PC-9 (cell line): ENCODE data around the gene NT5C1A. TPM values are rescaled to one million over a fixed set of nuclear protein-coding genes. Genes with fewer than 3 reads are reported as not detected.

Experiments used
- BruUV-seq: library from RNA; stranded (reverse); fragments of 400-500 nt; replicated peaks from 2 replicates; lab custom pipeline; 2021; lab: Mats Ljungman, UMichigan
- CTCF ChIA-PET: fragments of 300-600 bp; sonication (Branson Sonifier 250); formaldehyde crosslinking; loops from one replicate; lab custom pipeline; 2022; ENCODE audit warnings: antibody characterized with exemption; lab: Charles Lee
- POLR2A ChIA-PET: fragments of 300-600 bp; sonication (Branson Sonifier 250); formaldehyde crosslinking; loops from one replicate; lab custom pipeline; 2022; ENCODE audit warnings: antibody characterized with exemption; ENCODE audit not compliant: unreplicated experiment; lab: Charles Lee
- DNase-seq, 2 experiments: peaks; one replicate each; pipeline versions ENCODE4 v3.0.0 to v3.0.0-alpha.2; 2015 to 2022; ENCODE audit warnings: mixed read lengths in 1 of 2
- H2AFZ ChIP-seq: fragments of 200-600 bp; sonication (generic); 2 replicates; pipeline ENCODE4 v1.8.1; 2017; ENCODE audit warnings: antibody characterized with exemption
- H3F3A ChIP-seq: fragments of 200-600 bp; sonication (generic); 2 replicates; pipeline ENCODE4 v1.8.1; 2017; ENCODE audit warnings: antibody characterized with exemption, mild to moderate bottlenecking, low read depth; ENCODE audit not compliant: insufficient read depth
- H3K27ac ChIP-seq: fragments of 200-600 bp; sonication (generic); 2 replicates; pipeline ENCODE4 v1.6.1; 2016; ENCODE audit warnings: mixed run types
- H3K27me3 ChIP-seq: fragments of 200-600 bp; sonication (generic); 2 replicates; pipeline ENCODE4 v1.6.1; 2016; ENCODE audit warnings: low read depth, mixed run types; ENCODE audit not compliant: insufficient read depth
- H3K36me3 ChIP-seq: fragments of 200-600 bp; sonication (generic); 2 replicates; pipeline ENCODE4 v1.6.1; 2016; ENCODE audit warnings: low read depth, mixed run types
- H3K4me1 ChIP-seq: fragments of 200-600 bp; sonication (generic); replicated peaks from 2 replicates; pipeline ENCODE4 v1.6.1; 2016; ENCODE audit warnings: mixed run types; ENCODE audit not compliant: insufficient read depth
- H3K4me2 ChIP-seq: fragments of 200-600 bp; sonication (generic); 2 replicates; pipeline ENCODE4 v1.6.1; 2017; ENCODE audit warnings: mixed run types
- H3K4me3 ChIP-seq: fragments of 200-600 bp; sonication (generic); 2 replicates; pipeline ENCODE4 v1.6.1; 2016; ENCODE audit warnings: mixed run types
- H3K79me2 ChIP-seq: fragments of 200-600 bp; sonication (generic); 2 replicates; pipeline ENCODE4 v1.6.1; 2017; ENCODE audit warnings: low read depth, mixed run types
- H3K9me2 ChIP-seq: fragments of 200-600 bp; sonication (generic); 2 replicates; pipeline ENCODE4 v1.8.1; 2017; ENCODE audit warnings: mild to moderate bottlenecking; ENCODE audit not compliant: insufficient read depth
- H3K9me3 ChIP-seq: fragments of 200-600 bp; sonication (generic); 2 replicates; pipeline ENCODE4 v1.8.1; 2016; ENCODE audit warnings: low read depth; ENCODE audit not compliant: insufficient read depth
- H4K20me1 ChIP-seq: fragments of 200-600 bp; sonication (generic); 2 replicates; pipeline ENCODE4 v1.8.1; 2017; ENCODE audit not compliant: insufficient read depth
- CTCF ChIP-seq: fragments of 200-600 bp; sonication (generic); conservative IDR thresholded peaks from 2 replicates; pipeline ENCODE4 v1.6.1; 2017; ENCODE audit warnings: mixed run types, antibody characterized with exemption, mild to moderate bottlenecking, moderate library complexity
- EZH2 ChIP-seq: fragments of 200-600 bp; sonication (generic); IDR thresholded peaks from 2 replicates; pipeline ENCODE4 v1.8.0; 2017; ENCODE audit warnings: antibody characterized with exemption, low read depth
- intact Hi-C: fragments of 100-400 bp; cut with micrococcal nuclease; formaldehyde crosslinking; loops from one replicate; pipeline ENCODE4 v1.10.0; 2022; ENCODE audit not compliant: unreplicated experiment
- total RNA-seq: library from RNA; stranded (reverse); gene quantifications from 2 replicates; pipeline ENCODE4 v1.2.3, GENCODE V29; 2021

The NT5C1A gene
- total RNA-seq, 1 experiment from 2014 or later = not detected

GRCh38 chr1:39711104-39711965 lies 39.4 kb upstream of the NT5C1A start:
- Histone ChIP-seq H3F3A (no peaks in the 10 kb centered on the region), H3K4me2 (no peak overlapping the region), H3K27ac (no peak overlapping the region), H3K4me3 (no peak overlapping the region), H4K20me1 (no peaks in the 10 kb centered on the region), H3K9me2 (no peaks in the 10 kb centered on the region), H3K36me3 (no peaks in the 10 kb centered on the region), H3K79me2 (no peaks in the 10 kb centered on the region), H3K27me3 (peaks cover 7% of the 10 kb centered on the region; the same call in 1 of the 2 replicates), H2AFZ (no peak overlapping the region), H3K4me1 (no peaks in the 10 kb centered on the region), H3K9me3 (no peaks in the 10 kb centered on the region)
- DNase-seq = no peak
- no TSS peak for BruUV-seq
- ChIA-PET POLR2A (no interaction called here), CTCF (interaction anchor here (0.6 kb wide), 1 partner anchor 415 kb away, joined by 8 read pairs; no protein-coding TSS in a partner anchor)
- intact Hi-C loops = no loop called here
- TF ChIP-seq EZH2 = no peak
- TF ChIP-seq CTCF = no peak

- Histone ChIP-seq H3K79me2 (no peaks in the 10 kb centered on the region), H4K20me1 (no peaks in the 10 kb centered on the region), H3K9me2 (no peaks in the 10 kb centered on the region), H3K36me3 (no peaks in the 10 kb centered on the region), H3F3A (no peaks in the 10 kb centered on the region), H3K4me3 (no peak overlapping the region), H3K4me1 (no peaks in the 10 kb centered on the region), H3K4me2 (no peak overlapping the region), H3K9me3 (no peaks in the 10 kb centered on the region), H3K27me3 (no peaks in the 10 kb centered on the region), H2AFZ (no peak overlapping the region), H3K27ac (no peak overlapping the region)
- BruUV-seq = no TSS peak
- ChIA-PET POLR2A (no interaction called here), CTCF (no interaction called here)
- DNase-seq = no peak
- TF ChIP-seq CTCF (no peak), EZH2 (no peak)
- intact Hi-C loops = no loop called here
Observed at GRCh38 chr1:39707506-39707905, 35.6 kb upstream of the NT5C1A start.

- Histone ChIP-seq H4K20me1 (no peaks in the 10 kb centered on the region), H3K4me2 (no peak overlapping the region), H3K27me3 (no peaks in the 10 kb centered on the region), H3K4me3 (no peak overlapping the region), H3K79me2 (no peaks in the 10 kb centered on the region), H3K9me2 (no peaks in the 10 kb centered on the region), H3K27ac (no peak overlapping the region), H3K36me3 (no peaks in the 10 kb centered on the region), H3K4me1 (no peaks in the 10 kb centered on the region), H3K9me3 (no peaks in the 10 kb centered on the region), H2AFZ (no peak overlapping the region), H3F3A (no peaks in the 10 kb centered on the region)
- no peak for DNase-seq
- no peak for TF ChIP-seq EZH2
- no peak for TF ChIP-seq CTCF
- CTCF ChIA-PET = no interaction called here
- no TSS peak for BruUV-seq
- intact Hi-C loops = no loop called here
- POLR2A ChIA-PET = no interaction called here
Observed at GRCh38 chr1:39704757-39705156, 32.9 kb upstream of the NT5C1A start.
